T47D (cell line): ENCODE measurements around the gene AJAP1.

Source experiments
- DNase-seq, 2 experiments: peaks; one replicate each; pipeline versions ENCODE4 v3.0.0 to v3.0.0-alpha.2; 2011 to 2012; ENCODE audit warnings: low read depth in 1 of 2, low spot score in 1 of 2
- JUND ChIP-seq: IDR thresholded peaks from 2 replicates; pipeline ENCODE4 v1.6.1; 2012; ENCODE audit warnings: low read depth
- in situ Hi-C: cut with HindIII; loops from 2 replicates; pipeline ENCODE4 v1.10.0; 2016; ENCODE audit warnings: low sequenced_read_pairs, low pct_unique_long_range_greater_than_20kb

The AJAP1 gene

DNA sequence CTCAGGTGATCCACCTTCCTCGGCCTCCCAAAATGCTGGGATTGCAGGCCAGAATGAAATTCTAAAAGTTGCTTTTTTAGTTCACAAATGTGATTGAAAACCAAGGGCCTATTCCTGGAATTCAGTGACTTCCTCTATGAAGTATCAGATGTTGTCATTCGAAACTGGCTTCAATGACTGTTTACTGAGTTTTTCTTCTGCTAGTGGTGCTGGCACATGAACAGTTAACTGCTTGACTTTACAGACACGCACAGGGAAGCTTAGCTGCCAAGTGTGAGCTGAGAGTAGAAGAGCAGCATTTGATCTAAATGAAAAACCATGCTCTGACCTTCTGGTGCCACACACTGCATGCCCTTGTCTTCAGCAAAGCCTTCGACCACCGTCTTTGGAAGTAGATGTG is 32.8 kb upstream of the AJAP1 start:
- in situ Hi-C loops: no loop called here
- no peak for DNase-seq
- no peak for TF ChIP-seq JUND

DNA sequence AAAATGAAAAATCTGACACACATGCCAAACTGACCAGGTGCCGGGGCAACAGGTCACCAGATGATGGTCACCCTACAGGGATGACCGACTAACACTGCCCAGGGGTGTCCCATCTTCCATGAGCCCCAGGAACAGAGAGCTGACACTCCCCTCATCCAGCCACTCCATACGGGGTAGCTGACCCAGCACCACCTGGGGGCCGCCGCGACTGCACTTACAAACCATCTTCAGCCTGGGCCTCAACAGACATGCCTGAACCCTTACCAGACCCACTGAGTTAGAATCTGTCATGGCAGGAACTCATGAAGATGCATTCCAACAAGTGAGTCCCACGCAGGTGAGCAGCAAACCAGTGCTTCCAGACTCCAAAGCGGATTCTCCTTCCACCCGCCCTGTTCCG is 31.6 kb upstream of the AJAP1 start:
- no peak for TF ChIP-seq JUND
- DNase-seq: no peak
- in situ Hi-C loops: no loop called here

DNA sequence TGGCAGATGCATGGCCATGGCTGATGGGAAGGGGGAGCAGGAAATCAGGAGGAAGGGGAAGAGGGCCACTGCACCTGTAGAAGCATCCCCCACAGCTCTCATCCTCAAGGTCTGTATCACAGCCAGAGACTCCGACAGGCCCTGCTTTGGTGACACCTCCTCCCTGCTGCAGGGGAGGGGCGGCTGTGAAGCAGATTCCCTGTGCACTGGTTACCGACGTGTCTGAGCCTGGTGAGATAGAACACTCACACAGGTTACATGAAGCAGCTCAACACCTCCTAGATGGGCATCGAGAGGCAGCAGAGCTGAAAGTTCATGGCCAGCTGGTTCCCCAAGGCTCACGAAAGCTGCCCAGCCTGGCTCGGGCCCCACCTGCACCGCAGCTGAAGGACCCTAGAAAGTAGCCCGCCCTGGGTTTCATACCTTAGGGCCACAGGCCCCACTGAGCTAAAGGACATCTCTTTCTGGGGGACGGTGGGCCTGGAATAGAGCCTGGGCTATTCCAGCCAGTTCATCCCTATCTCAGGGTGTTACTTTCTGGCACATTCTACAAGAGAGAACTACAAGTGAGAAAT is 30.2 kb upstream of the AJAP1 start:
- no peak for DNase-seq
- TF ChIP-seq JUND: no peak
- in situ Hi-C loops: no loop called here

DNA sequence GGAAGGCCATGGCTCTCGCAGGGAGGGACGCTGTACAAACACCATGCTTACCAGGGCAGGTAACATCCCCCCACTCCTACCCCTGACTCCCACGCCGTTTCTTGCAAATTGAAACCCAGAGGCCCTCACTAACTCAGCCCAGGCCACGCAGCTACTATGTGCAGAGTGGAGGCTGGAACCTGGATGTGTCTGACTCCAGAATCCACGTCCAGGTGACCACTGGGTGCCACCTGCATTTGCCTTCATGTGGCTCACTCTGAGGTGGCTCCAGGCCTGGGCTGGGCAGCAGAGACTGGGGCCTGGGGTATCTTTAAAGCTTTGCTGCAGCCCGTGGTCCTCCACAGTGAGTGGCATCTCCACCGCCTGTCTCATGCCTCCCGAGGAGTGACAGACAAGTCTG is 29.6 kb upstream of the AJAP1 start:
- DNase-seq: no peak
- no peak for TF ChIP-seq JUND
- in situ Hi-C loops: no loop called here

DNA sequence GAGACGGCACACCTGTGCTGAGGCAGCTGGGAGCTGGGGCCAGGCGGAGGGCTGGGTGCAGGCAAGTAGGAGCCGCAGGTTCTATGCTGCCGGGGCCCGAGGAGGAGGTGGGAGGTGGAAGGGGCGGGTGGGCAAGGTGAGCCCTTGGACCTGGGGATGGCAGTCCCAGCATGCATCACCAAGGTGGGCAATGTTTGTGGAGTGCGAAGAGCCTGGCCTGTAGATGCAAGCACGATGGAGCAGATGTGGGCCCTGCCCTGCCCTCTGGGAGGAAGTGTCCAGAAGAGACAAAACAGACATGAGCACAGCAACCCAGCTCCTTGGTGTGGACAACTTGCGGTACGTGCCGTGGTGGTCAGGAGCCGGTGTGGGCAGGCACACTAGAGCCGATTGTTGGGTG is 28.3 kb upstream of the AJAP1 start:
- TF ChIP-seq JUND: no peak
- in situ Hi-C loops: no loop called here
- DNase-seq: no peak

DNA sequence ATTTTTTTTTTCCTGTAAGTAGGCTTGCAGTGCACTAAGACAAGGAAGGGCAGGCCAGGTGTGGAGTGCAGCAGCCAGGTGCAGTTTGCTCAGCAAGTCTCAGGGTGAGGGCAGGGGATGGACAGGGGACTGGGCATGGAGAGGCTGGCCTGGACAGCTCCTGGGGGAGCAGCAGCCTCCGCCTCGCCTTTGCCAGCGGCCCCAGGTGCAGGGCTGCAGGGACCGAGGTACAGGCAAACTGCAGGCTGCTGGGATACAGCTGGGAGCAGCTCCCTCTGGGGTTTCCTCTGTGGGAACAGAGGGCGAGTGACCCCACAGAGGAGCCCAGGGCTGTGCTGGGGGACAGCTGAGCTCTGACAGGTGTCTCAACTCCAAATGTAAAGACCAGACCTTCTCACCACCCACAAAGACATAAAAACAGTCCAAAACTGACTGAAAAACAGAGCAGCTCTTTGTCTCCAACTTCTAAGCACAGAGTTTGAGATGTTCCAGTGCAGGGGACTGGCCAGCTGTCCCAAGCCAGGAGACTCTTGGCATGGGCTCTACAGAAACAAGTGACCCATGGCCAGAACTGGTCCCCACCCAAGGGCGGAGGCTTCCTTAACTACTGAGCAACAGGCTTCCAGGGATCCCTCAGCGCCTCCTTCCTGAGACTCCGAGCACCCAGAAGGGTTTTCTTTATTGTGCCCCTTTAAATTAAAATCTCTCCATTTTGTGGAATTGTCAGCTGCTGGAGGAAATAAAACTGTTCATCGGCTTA is 27.7 kb upstream of the AJAP1 start:
- no peak for DNase-seq
- in situ Hi-C loops: no loop called here
- TF ChIP-seq JUND: no peak

DNA sequence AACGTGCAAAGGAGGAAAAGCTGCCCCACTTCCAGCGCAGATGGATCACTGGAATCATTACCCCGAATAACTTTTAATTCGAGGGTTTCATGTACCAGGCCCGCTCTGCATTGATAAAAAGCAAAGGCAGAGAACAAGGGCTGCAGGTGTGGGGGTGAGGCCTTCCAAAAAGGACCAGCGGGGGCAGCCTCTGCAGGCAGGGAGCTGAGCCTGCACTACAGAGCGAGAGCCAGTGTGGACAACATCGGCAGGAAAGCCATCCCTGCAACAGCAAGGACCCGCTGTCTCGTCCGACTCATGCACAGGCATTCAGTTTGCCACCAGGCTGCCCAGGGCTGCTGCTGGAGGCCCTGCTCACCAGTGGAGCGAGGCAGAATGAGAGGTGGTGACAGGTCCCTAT is 27.1 kb upstream of the AJAP1 start:
- TF ChIP-seq JUND: no peak
- DNase-seq: no peak
- in situ Hi-C loops: no loop called here

DNA sequence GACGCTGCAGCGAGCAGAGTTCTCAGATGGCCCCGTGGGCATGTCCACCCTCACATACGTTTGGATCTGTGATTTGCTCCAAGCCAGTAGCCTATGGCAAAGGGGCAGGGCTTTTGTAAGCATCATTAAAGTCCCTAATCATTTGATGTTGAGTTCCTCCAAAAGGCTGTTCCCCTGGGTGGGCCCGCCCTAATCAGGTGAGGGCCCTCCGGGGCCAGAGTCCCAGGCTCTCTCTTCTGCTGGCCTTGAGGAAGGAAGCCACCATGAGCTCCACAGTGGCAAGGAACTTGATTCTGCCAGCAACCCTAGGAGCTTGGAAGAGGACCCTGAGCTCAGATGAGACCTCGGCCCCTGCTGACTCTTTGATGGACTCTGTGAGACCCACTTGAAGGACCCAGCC is 25.4 kb upstream of the AJAP1 start:
- no peak for TF ChIP-seq JUND
- in situ Hi-C loops: no loop called here
- no peak for DNase-seq

DNA sequence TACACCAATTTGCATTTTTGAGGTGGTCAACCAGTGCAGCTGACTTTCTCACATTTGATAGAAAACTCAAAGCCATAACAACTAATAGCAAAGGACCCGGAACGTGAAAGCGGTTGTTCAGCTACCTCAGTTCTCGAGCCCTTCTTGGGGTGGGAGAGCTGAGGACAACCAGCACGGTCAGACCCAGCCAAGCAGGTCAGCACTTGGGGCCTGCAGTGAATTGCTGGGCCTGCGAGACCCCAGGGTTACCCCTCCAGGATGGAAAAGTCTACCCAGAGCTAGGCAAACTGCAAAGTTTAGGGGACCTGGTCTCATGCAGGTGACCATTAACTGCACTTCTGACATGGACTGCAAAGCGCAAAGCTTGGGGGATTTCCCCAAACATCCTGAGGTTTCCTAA is 23.8 kb upstream of the AJAP1 start:
- no peak for TF ChIP-seq JUND

DNA sequence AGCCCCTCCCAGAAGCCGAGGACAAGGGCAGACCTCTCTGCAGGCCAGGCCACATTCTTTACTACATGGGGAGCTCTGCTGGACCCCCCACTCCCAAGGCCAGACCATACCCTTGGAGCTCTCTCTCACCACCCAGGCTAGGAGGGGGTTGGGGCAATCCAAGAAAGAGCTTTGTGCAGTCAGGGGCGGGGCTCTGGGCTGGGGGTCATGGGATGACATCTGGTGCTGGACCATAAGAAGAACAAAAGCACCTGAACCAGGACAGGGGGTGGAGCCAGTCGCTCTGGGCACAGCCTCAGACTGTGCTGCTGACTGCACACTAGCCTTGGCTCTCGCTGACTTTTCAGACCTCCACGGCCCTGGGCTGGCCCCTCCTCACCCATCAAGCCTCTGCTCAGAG is 23.1 kb upstream of the AJAP1 start:
- in situ Hi-C loops: no loop called here
- no peak for DNase-seq
- TF ChIP-seq JUND: no peak

More for the DNA sequence above, 23.8 kb upstream of the AJAP1 start:
- no peak for DNase-seq
- in situ Hi-C loops: no loop called here

DNA sequence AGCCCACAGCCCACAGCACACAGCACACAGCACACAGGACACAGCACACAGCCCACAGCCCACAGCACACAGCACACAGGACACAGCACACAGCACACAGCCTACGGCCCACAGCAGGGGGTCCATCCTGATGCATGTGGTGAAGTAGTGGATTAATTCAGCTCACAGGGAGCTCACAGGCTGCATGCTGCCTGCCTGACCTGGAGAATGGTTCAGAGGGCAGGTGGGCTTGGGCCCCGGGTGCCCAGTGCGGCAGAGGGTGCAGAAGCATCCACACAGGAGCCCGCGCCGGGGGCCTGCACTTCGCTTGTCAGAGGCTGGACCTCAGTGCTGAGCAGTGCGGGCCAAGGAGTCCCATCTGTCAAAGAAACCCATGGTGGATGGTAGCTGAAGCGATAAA is 21.1 kb upstream of the AJAP1 start:
- DNase-seq: no peak
- no peak for TF ChIP-seq JUND

DNA sequence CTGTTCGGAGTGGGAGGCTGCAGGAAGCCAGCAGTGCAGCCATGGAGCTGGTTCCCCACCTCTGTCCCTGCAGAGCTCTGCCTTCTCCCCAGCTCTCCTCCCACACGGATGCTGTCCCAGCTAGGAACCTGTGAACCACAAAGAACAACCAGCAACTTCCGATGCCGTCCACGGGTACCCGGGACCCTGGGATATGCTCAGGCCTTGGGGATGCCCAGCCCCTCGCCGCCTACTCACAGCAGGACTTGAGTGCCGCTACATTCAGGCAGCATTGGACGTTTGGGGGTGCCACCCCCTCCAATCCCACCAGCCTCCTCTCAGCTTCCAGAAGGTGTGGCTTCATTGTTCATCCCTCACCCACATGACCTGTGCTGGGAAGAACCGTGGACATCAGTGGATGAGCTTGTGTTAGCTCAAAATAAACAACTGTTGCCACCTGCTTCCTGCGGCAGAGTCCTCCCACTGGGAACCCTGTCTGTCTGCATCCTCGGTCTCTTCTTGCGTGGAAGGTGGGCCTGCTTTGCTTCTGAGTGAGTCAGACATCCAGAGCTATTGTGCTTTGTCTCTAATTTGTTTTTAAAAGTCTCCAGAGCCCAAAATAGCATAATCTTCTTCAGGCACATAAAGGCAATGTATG is 20.1 kb upstream of the AJAP1 start:
- in situ Hi-C loops: no loop called here
- DNase-seq: no peak
- TF ChIP-seq JUND: no peak

More for the DNA sequence above, 21.1 kb upstream of the AJAP1 start:
- in situ Hi-C loops: no loop called here

DNA sequence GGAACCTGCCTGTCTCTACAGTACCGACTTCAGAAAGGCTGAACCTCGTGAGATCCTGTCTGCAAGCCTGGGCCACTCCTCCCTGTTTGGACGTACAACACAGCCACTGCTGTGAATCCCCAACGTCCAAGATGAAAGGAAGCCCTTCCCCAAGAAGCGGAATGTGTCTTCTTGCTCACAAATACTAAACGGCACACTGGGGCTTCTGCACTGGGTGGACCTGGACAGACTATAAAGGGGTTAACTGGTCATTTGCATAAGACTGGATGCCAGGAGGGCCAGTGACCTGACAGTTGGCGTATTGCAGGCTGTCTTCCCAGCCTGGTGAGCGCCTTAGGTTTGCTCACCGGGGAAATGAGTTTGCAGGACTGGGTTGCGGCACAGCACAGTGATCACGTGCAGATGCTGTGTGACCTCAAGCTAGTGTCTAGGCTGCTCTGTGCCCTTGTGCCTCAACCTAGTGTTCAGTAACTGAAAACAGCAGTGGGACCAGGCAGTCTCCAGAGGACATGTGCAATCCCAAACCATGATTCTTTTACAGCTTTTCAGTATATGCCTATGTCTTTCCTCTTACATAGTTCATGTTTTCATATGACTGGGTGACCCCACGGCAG is 19.5 kb upstream of the AJAP1 start:
- TF ChIP-seq JUND: no peak
- in situ Hi-C loops: no loop called here
- DNase-seq: no peak
